Glutamatergic neuron (in vitro differentiated cells): Measurements from ENCODE around the gene POU3F1. TPM values are rescaled to one million over a fixed set of nuclear protein-coding genes. Genes with fewer than 3 reads are reported as not detected.
"Not testable (repeated sequence)": the region's sequence is repeated elsewhere in the genome, so short reads cannot be mapped to it uniquely, and the experiment has no call there.

Experiments
- DNase-seq: peaks from one replicate; pipeline ENCODE4 v3.0.0; 2022
- H3K27ac Mint-ChIP-seq: one replicate; pipeline ENCODE4 v1.8.0; 2020; ENCODE audit warnings: mild to moderate bottlenecking, mixed read lengths, inconsistent platforms; ENCODE audit not compliant: unreplicated experiment
- H3K27me3 Mint-ChIP-seq: one replicate; pipeline ENCODE4 v1.8.0; 2020; ENCODE audit warnings: mild to moderate bottlenecking, moderate library complexity, mixed read lengths, inconsistent platforms; ENCODE audit not compliant: unreplicated experiment
- H3K36me3 Mint-ChIP-seq: one replicate; pipeline ENCODE4 v1.8.0; 2020; ENCODE audit warnings: mild to moderate bottlenecking, mixed read lengths, inconsistent platforms; ENCODE audit not compliant: unreplicated experiment
- H3K4me1 Mint-ChIP-seq: one replicate; pipeline ENCODE4 v1.8.0; 2020; ENCODE audit warnings: mild to moderate bottlenecking, low read depth, mixed read lengths, inconsistent platforms; ENCODE audit not compliant: unreplicated experiment
- H3K4me3 Mint-ChIP-seq: one replicate; pipeline ENCODE4 v1.8.0; 2020; ENCODE audit warnings: mild to moderate bottlenecking, mixed read lengths, inconsistent platforms; ENCODE audit not compliant: unreplicated experiment
- H3K9me3 Mint-ChIP-seq: one replicate; pipeline ENCODE4 v1.8.0; 2020; ENCODE audit warnings: mild to moderate bottlenecking, moderate library complexity, mixed read lengths, inconsistent platforms; ENCODE audit not compliant: unreplicated experiment
- total RNA-seq: library from RNA; stranded (reverse); fragmentation: NEBNext Ultra II Directional; extraction: Animal tissue kit (Norgen Biotek cat#: 25700); gene quantifications from one replicate; pipeline ENCODE4 v1.2.1, GENCODE V29; 2021; ENCODE audit not compliant: unreplicated experiment
- TF ChIP-seq, protein P1 (sequence below): fragments of 200-600 bp; sonication (generic); IDR thresholded peaks from one replicate; pipeline ENCODE4 v1.5.0; 2021; ENCODE audit not compliant: partially characterized antibody, unreplicated experiment

POU3F1 gene
- total RNA-seq, 1 donor from 2014 or later, result 9.3 TPM

DNA sequence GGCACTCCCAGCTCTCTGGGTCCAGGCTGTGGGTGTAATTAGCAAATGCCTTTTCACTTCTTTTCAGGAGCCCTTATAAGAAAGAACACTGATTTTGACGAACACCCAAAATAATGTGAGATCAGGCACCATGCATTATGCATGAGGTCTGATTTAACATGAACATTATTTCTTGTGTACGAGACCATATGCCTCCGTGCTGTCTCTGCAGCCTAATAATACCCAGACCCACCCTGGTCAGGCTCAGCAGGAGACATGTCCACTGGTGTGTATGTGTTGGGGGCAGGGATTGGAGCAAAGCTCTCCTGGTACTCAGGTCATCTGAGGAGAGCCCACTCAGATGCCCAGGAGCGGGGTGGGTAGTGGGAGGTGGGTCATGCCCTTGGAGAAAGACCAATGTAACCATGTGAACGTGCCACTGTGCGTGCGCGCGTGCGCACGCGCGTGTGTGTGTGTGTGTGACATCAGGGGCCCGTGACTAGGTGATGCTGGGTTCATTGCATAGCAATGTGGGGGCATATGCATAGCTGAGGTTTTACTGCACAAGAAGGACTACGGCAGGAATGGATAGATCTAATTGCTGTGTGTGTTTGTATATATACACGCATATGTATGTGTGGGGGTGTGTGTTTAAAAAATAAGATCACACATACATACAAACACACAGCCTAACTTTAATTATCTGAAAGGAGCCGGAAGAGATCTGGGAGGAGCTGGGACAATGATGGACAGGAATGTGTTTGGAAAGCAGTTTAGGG is 7.1 kb downstream of the POU3F1 start:
- Mint-ChIP-seq H3K27ac (no peak overlapping the region), H3K36me3 (no peaks in the 10 kb centered on the region), H3K4me1 (peaks cover 16% of the 10 kb centered on the region), H3K4me3 (no peak overlapping the region), H3K9me3 (peaks cover 3% of the 10 kb centered on the region), H3K27me3 (peaks cover 17% of the 10 kb centered on the region)
- TF ChIP-seq, protein P1, sequence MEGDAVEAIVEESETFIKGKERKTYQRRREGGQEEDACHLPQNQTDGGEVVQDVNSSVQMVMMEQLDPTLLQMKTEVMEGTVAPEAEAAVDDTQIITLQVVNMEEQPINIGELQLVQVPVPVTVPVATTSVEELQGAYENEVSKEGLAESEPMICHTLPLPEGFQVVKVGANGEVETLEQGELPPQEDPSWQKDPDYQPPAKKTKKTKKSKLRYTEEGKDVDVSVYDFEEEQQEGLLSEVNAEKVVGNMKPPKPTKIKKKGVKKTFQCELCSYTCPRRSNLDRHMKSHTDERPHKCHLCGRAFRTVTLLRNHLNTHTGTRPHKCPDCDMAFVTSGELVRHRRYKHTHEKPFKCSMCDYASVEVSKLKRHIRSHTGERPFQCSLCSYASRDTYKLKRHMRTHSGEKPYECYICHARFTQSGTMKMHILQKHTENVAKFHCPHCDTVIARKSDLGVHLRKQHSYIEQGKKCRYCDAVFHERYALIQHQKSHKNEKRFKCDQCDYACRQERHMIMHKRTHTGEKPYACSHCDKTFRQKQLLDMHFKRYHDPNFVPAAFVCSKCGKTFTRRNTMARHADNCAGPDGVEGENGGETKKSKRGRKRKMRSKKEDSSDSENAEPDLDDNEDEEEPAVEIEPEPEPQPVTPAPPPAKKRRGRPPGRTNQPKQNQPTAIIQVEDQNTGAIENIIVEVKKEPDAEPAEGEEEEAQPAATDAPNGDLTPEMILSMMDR, result no peak
- DNase-seq, result no peak

DNA sequence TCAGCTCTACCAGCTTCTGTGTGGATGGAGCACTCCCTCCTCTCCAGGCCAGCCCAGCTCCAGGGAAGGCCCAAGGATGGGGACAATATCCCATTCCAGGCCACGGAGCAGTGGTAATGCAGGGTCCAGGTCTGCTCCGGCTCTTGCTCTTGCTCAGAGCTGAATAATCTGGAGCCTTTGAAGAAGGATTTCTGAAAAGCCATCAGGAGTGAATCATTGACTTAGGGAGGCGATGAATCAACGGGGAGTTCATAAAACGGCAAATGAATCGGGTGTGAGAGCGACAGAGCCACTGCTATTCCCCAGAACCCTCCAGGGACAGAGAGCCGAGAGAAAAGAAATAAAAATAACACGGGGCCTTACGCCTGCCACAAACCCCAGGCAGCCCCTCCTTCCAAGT is 7.7 kb downstream of the POU3F1 start:
- H3K9me3 Mint-ChIP-seq, result peaks cover 3% of the 10 kb centered on the region

DNA sequence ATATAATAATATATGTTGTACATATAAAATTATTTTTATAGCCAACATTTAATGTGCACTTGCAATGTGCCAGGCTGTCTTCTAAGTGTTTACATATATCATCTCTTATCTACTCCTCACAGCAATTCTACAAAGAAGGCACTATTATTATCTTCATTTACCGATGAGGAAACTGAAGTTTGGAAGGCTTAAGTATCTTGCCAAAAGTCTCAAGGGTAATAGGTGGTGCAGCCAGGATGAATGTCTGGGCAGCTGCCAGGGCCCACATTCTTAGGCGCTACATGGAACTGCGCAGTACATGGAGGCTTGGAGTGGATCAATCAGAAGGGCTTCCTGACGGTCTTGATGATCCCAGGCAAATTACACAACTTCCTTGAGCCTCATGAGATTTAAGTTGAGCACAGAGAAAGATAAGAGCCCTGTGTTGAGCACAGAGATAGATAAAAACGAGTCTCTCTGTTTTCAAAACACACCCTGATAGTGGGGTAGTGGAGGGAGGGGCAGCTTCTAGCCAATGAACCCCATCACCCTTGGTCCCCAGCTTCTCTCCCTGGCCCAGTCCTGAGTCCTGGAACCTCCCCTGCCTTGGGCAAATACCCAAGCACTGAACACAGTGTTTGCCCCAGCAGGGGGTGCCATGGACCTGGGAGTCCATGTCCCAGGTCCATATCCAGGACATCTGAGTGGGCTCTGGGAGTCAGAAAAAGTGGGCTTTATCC is 9.2 kb downstream of the POU3F1 start:
- no peak for DNase-seq
- TF ChIP-seq, protein P1, result no peak
- H3K36me3 Mint-ChIP-seq, result no peaks in the 10 kb centered on the region
- no peak overlapping the region for H3K27ac Mint-ChIP-seq
- H3K9me3 Mint-ChIP-seq, result peaks cover 3% of the 10 kb centered on the region
- peaks cover 8% of the 10 kb centered on the region for H3K27me3 Mint-ChIP-seq
- H3K4me3 Mint-ChIP-seq, result no peak overlapping the region
- H3K4me1 Mint-ChIP-seq, result peaks cover 16% of the 10 kb centered on the region

More for the DNA sequence above, 7.7 kb downstream of the POU3F1 start:
- peaks cover 16% of the 10 kb centered on the region for H3K4me1 Mint-ChIP-seq
- H3K36me3 Mint-ChIP-seq, result no peaks in the 10 kb centered on the region
- H3K4me3 Mint-ChIP-seq, result peak overlapping the region; percentile 1
- H3K27me3 Mint-ChIP-seq, result peaks cover 15% of the 10 kb centered on the region
- no peak for DNase-seq
- no peak overlapping the region for H3K27ac Mint-ChIP-seq
- TF ChIP-seq, protein P1, result no peak

DNA sequence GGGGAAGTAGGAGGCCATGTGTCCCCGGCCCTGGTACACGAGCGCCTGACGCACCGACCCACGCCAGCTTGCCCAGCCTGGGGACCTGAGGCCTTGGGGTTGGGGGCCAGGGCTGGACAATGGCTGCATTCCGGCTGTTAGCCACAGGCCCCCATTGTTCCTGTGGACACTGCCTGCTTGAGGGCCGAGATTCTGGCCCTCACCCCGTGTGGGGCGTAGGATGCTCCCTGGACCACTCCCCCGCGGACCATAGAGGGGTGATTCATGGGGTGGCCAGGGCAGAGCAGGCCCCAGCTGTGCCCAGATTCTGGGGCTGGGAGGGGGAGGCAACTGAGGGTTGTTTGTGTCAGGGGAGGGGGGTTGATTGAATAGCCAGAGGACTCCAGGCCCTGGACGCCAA is 11.7 kb downstream of the POU3F1 start:
- Mint-ChIP-seq H3K9me3 (peaks cover 3% of the 10 kb centered on the region), H3K27ac (no peak overlapping the region), H3K4me1 (peaks cover 11% of the 10 kb centered on the region), H3K27me3 (peaks cover 6% of the 10 kb centered on the region), H3K4me3 (no peak overlapping the region), H3K36me3 (no peaks in the 10 kb centered on the region)
- TF ChIP-seq, protein P1, result no peak
- no peak for DNase-seq

DNA sequence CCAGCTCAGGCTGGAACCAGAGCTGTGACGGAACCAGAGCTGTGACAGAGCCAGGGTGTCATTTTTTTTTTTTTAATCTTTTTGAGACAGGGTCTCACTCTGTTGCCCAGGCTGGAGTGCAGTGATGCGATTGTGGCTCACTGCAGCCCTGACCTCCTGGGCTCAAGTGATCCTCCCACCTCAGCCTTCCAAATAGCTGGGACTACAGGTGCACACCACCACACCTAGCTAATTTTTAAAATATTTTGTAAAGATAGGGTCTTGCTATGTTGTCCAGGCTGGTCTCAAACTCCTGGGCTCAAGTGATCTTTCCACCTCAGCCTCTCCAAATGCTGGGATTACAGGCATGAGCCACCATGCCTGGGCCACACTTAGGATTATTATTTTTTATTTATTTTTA is 13.6 kb downstream of the POU3F1 start:
- peaks cover 15% of the 10 kb centered on the region for H3K4me1 Mint-ChIP-seq
- H3K27me3 Mint-ChIP-seq, H3K4me3 Mint-ChIP-seq, H3K36me3 Mint-ChIP-seq, H3K27ac Mint-ChIP-seq, H3K9me3 Mint-ChIP-seq, DNase-seq: not testable (repeated sequence)
